ENCODE measurements around the gene NAA38.

Gene NAA38

GRCh38 chr17:7818746-7819645 lies 38.4 kb downstream of the NAA38 start:
- DNase-seq: no peak

DNA sequence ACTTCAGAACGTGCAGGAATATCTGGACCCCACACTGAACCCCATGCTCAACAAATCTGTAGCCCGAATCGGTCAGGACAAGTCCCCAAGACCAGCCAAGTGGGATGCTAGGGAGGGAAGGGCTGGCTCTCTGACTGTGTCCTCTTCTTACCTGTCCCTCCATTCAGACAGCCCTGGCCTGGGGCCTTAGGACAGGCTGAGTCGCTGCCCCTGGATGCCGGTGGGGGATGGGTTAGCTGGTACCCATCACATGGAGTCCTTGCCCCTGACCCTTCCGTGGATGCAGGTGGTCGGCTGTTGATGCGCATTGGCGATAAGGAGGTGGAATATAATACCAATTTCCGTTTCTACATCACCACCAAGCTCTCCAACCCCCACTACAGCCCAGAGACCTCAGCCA lies 39.3 kb downstream of the NAA38 start:
- no peak for DNase-seq

GRCh38 chr17:7817643-7817964 lies 39.8 kb downstream of the NAA38 start:
- DNase-seq: no peak

GRCh38 chr17:7816926-7817642 lies 40.3 kb downstream of the NAA38 start:
- no peak for DNase-seq

- no peak for DNase-seq
Measured at GRCh38 chr17:7814969-7815368, 42.4 kb downstream of the NAA38 start.

- DNase-seq: no peak
Measured at GRCh38 chr17:7811251-7811650, 46.1 kb downstream of the NAA38 start.

DNA sequence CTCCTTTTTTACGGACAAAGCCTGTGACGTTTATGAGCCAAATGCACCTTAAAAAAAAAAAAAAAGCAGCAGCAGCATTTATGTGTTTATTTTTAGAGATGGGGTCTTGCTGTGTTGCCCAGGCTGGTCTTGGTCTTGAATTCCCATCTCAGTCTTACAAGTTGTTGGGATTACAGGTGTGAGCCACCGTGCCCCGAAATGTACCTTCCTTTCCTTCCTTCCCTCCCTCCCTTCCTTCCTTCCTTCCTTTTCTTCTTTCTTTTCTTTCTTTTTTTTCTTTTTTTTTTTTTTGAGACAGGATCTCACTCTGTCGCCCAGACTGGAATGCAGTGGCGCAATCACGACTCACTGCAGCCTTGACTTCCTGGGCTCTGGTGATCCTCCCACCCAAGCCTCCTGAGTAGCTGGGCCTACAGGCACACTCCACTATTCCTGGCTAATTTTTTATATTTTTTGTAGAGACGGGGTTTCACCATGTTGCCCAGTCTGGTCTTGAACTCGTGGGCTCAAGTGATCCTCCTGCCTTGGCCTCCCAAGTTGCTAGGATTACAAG lies 47.5 kb downstream of the NAA38 start:
- DNase-seq: peak; percentile 41

- no peak for DNase-seq
Measured at GRCh38 chr17:7809086-7809790, 48.1 kb downstream of the NAA38 start.

GRCh38 chr17:7807206-7807605 lies 50.2 kb downstream of the NAA38 start:
- no peak for DNase-seq

Measured in HCEC 1CT (cell line).